ENCODE data around the gene ITGA1.

GRCh38 chr5:52964138-52964537 is 176.4 kb downstream of the ITGA1 start:
- TF ChIP-seq, protein P1, sequence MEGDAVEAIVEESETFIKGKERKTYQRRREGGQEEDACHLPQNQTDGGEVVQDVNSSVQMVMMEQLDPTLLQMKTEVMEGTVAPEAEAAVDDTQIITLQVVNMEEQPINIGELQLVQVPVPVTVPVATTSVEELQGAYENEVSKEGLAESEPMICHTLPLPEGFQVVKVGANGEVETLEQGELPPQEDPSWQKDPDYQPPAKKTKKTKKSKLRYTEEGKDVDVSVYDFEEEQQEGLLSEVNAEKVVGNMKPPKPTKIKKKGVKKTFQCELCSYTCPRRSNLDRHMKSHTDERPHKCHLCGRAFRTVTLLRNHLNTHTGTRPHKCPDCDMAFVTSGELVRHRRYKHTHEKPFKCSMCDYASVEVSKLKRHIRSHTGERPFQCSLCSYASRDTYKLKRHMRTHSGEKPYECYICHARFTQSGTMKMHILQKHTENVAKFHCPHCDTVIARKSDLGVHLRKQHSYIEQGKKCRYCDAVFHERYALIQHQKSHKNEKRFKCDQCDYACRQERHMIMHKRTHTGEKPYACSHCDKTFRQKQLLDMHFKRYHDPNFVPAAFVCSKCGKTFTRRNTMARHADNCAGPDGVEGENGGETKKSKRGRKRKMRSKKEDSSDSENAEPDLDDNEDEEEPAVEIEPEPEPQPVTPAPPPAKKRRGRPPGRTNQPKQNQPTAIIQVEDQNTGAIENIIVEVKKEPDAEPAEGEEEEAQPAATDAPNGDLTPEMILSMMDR (IDR thresholded peaks at IDR 0.05; ENCODE audit: low read depth, low read length, missing input control): no peak
- TF ChIP-seq EGR1 (IDR thresholded peaks at IDR 0.05; ENCODE audit: low read depth in 2 of 2) (no peak), RAD21 (IDR thresholded peaks at IDR 0.05) (peak in 1 of 2 donors; percentile 24), RXRA (IDR thresholded peaks at IDR 0.05) (no peak)

Measured in liver (tissue), 3 donors.